ENCODE results near the gene MYO1D.
"Not testable (repeated sequence)": the region's sequence is repeated elsewhere in the genome, so short reads cannot be mapped to it uniquely, and the experiment has no call there.

MYO1D gene

DNA sequence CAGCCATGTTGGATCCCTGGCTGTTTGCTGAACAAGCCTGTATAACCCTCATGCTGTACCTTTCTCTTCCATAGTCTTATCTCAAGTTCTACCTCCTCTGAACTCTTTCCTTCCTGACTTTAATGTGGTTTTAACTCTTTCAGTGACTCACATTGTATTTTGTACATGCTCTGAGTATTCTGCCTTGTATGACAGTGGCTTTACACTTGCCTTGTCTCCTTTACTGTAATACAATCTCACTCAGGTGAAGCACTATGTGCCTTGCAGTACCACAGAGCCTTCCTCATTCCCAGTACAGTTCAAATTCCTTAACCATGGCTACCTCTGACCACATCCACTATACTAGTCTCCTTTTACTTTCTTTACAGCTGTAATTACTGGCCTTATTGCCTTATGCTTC lies 418.6 kb downstream of the MYO1D start:
- Histone ChIP-seq H3K27me3 (no peaks in the 10 kb centered on the region), H3K4me3 (ENCODE audit: low read depth, low read length) (no peak overlapping the region), H3K4me1 (no peaks in the 10 kb centered on the region), H3K9me3 (no peaks in the 10 kb centered on the region), H3K36me3 (peaks cover 26% of the 10 kb centered on the region)
- no peak for DNase-seq
- TF ChIP-seq, protein P1, sequence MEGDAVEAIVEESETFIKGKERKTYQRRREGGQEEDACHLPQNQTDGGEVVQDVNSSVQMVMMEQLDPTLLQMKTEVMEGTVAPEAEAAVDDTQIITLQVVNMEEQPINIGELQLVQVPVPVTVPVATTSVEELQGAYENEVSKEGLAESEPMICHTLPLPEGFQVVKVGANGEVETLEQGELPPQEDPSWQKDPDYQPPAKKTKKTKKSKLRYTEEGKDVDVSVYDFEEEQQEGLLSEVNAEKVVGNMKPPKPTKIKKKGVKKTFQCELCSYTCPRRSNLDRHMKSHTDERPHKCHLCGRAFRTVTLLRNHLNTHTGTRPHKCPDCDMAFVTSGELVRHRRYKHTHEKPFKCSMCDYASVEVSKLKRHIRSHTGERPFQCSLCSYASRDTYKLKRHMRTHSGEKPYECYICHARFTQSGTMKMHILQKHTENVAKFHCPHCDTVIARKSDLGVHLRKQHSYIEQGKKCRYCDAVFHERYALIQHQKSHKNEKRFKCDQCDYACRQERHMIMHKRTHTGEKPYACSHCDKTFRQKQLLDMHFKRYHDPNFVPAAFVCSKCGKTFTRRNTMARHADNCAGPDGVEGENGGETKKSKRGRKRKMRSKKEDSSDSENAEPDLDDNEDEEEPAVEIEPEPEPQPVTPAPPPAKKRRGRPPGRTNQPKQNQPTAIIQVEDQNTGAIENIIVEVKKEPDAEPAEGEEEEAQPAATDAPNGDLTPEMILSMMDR (IDR thresholded peaks at IDR 0.05; ENCODE audit: low read depth, low read length): no peak

- H3K4me1 ChIP-seq: no peaks in the 10 kb centered on the region
- peaks cover 41% of the 10 kb centered on the region for H3K36me3 ChIP-seq
- DNase-seq: no peak
- no peaks in the 10 kb centered on the region for H3K27me3 ChIP-seq
- TF ChIP-seq, protein P1 (IDR thresholded peaks at IDR 0.05; ENCODE audit: low read depth, low read length): no peak
- no peak overlapping the region for H3K4me3 ChIP-seq (ENCODE audit: low read depth, low read length)
- H3K9me3 ChIP-seq: no peaks in the 10 kb centered on the region
Measured at GRCh38 chr17:32453370-32453769, 423.6 kb downstream of the MYO1D start.

DNA sequence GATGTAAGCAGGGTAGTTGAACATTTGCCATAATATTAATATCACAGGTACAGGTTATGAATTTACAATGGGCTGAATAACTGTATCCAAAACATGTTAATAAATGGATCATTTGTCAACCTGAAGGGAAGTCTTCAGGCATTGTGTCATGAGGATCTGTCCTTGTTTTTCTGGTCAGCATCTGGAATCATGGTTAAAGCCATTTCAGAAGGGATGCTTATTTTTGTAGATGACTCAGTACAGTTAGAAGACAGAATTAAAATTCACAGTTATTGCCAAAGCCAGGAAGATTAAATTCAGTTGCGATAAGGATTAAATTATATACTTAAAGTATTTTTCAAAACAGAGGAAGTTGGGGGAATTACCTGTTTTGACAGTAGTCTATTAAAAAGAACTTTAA lies 424.6 kb downstream of the MYO1D start:
- TF ChIP-seq, protein P1 (IDR thresholded peaks at IDR 0.05; ENCODE audit: low read depth, low read length): no peak
- Histone ChIP-seq H3K4me1 (no peaks in the 10 kb centered on the region), H3K4me3 (ENCODE audit: low read depth, low read length) (no peak overlapping the region), H3K27me3 (no peaks in the 10 kb centered on the region), H3K36me3 (peaks cover 36% of the 10 kb centered on the region), H3K9me3 (no peaks in the 10 kb centered on the region)
- DNase-seq: no peak

GRCh38 chr17:32451879-32452278 lies 425.0 kb downstream of the MYO1D start:
- H3K4me3 ChIP-seq (ENCODE audit: low read depth, low read length): no peak overlapping the region
- no peaks in the 10 kb centered on the region for H3K27me3 ChIP-seq
- peaks cover 32% of the 10 kb centered on the region for H3K36me3 ChIP-seq
- no peaks in the 10 kb centered on the region for H3K4me1 ChIP-seq
- H3K9me3 ChIP-seq: no peaks in the 10 kb centered on the region
- TF ChIP-seq, protein P1 (IDR thresholded peaks at IDR 0.05; ENCODE audit: low read depth, low read length): no peak
- DNase-seq: no peak

DNA sequence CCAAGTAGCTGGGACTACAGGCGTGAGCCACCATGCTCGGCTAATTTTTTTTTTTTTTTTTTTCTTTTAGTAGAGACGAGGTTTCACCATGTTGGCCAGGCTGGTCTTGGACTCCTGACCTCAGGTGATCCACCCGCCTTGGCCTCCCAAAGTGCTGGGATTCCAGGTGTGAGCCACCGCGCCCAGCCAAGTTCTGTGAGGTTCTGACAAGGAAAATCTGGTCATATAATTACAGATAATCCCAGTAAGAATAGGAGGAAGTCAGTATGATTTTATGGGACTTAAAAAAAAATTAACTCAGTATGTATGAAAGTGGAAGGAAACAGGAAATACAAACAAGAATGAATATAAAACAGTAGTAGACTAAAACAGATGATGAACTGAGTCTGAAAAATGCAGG lies 426.5 kb downstream of the MYO1D start:
- H3K36me3 ChIP-seq: peaks cover 31% of the 10 kb centered on the region
- not testable (repeated sequence) for H3K4me3 ChIP-seq (ENCODE audit: low read depth, low read length); DNase-seq; H3K27me3 ChIP-seq; H3K4me1 ChIP-seq; H3K9me3 ChIP-seq

- Histone ChIP-seq H3K9me3 (no peaks in the 10 kb centered on the region), H3K4me1 (no peaks in the 10 kb centered on the region), H3K4me3 (ENCODE audit: low read depth, low read length) (no peak overlapping the region), H3K36me3 (peaks cover 27% of the 10 kb centered on the region), H3K27me3 (no peaks in the 10 kb centered on the region)
- TF ChIP-seq, protein P1 (IDR thresholded peaks at IDR 0.05; ENCODE audit: low read depth, low read length): no peak
- DNase-seq: no peak
Measured at GRCh38 chr17:32449963-32450362, 427.0 kb downstream of the MYO1D start.

- no peaks in the 10 kb centered on the region for H3K9me3 ChIP-seq
- H3K4me3 ChIP-seq (ENCODE audit: low read depth, low read length): no peak overlapping the region
- no peaks in the 10 kb centered on the region for H3K27me3 ChIP-seq
- peaks cover 11% of the 10 kb centered on the region for H3K36me3 ChIP-seq
- TF ChIP-seq, protein P1 (IDR thresholded peaks at IDR 0.05; ENCODE audit: low read depth, low read length): no peak
- no peak for DNase-seq
- H3K4me1 ChIP-seq: no peaks in the 10 kb centered on the region
Measured at GRCh38 chr17:32446949-32447348, 430.0 kb downstream of the MYO1D start.
